Omental fat pad (tissue), 4 donors: ENCODE measurements around the gene DHH. TPM values are rescaled to one million over a fixed set of nuclear protein-coding genes. Genes with fewer than 3 reads are reported as not detected.
A peak's percentile ranks its signal among the peaks of the same experiment; 100 is the strongest.
"Not testable (repeated sequence)": the region's sequence is repeated elsewhere in the genome, so short reads cannot be mapped to it uniquely, and the experiment has no call there.

Source experiments
- ATAC-seq: fragments of 150-250 bp; one replicate; pipeline ENCODE4 v1.9.1; 2016; ENCODE audit warnings: mild to moderate bottlenecking, moderate library complexity; ENCODE audit not compliant: low FRiP score
- DNase-seq: peaks from one replicate; pipeline ENCODE4 v3.0.0-alpha.2; 2019; ENCODE audit warnings: low spot score
- CTCF ChIP-seq, 3 donors: fragments of 450-650 bp; IDR thresholded peaks; one replicate each; pipeline ENCODE4 v1.5.1; 2016 to 2017; ENCODE audit warnings: antibody characterized with exemption in 3 of 3, mild to moderate bottlenecking in 3 of 3, moderate library complexity in 2 of 3
- total RNA-seq, 4 donors: library from RNA; depleted of rRNA; stranded (reverse); fragments of >200 nt; gene quantifications; one replicate each; pipeline ENCODE4 v1.1.0, GENCODE V29; 2016

DHH gene
- total RNA-seq, 4 donors from 2014 or later = 0.72 to 2.0 (median 1.3) TPM

GRCh38 chr12:49070971-49071370 lies 23.6 kb downstream of the DHH start:
- DNase-seq = no peak
- TF ChIP-seq CTCF (IDR thresholded peaks at IDR 0.05) = no peak
- ATAC-seq = no peak

- peak; percentile 100 for ATAC-seq
- DNase-seq = peak; percentile 97
- TF ChIP-seq CTCF (IDR thresholded peaks at IDR 0.05) = no peak
Measured at GRCh38 chr12:49069507-49070346, 24.9 kb downstream of the DHH start, which contains the start of gene RHEBL1. Gene RHEBL1, minus strand, starts transcription at chr12:49069979. Its CDS starts 194 bp downstream, at chr12:49069785.

GRCh38 chr12:49068879-49069506 lies 25.6 kb downstream of the DHH start:
- no peak for TF ChIP-seq CTCF (IDR thresholded peaks at IDR 0.05)
- ATAC-seq = no peak
- no peak for DNase-seq

- no peak for ATAC-seq
- no peak for TF ChIP-seq CTCF (IDR thresholded peaks at IDR 0.05)
- DNase-seq = no peak
Measured at GRCh38 chr12:49066120-49066519, 28.5 kb downstream of the DHH start.

- no peak for ATAC-seq
- no peak for DNase-seq
- no peak for TF ChIP-seq CTCF (IDR thresholded peaks at IDR 0.05)
Measured at GRCh38 chr12:49064767-49065152, 29.8 kb downstream of the DHH start.

GRCh38 chr12:49061916-49062315 lies 32.7 kb downstream of the DHH start:
- not testable (repeated sequence) for DNase-seq, ATAC-seq

- DNase-seq (no peak), ATAC-seq (no peak)
- no peak for TF ChIP-seq CTCF (IDR thresholded peaks at IDR 0.05)
Measured at GRCh38 chr12:49061157-49061650, 33.4 kb downstream of the DHH start.
